GM12891 (cell line): Measurements from ENCODE around the gene ST6GAL1.

Experiments
- PAX5 ChIP-seq: IDR thresholded peaks from 2 replicates; pipeline ENCODE4 v1.6.1; 2011; ENCODE audit warnings: low read length, moderate library complexity, mild to moderate bottlenecking; ENCODE audit not compliant: insufficient read depth, severe bottlenecking
- POLR2A ChIP-seq: IDR thresholded peaks from 2 replicates; pipeline ENCODE4 v1.6.1; 2011; ENCODE audit warnings: low read depth, low read length, control low read depth
- POLR2AphosphoS5 ChIP-seq: IDR thresholded peaks from 2 replicates; pipeline ENCODE4 v1.6.1; 2011; ENCODE audit warnings: low read depth, low read length, control low read depth
- POU2F2 ChIP-seq: IDR thresholded peaks from 2 replicates; pipeline ENCODE4 v1.6.1; 2011; ENCODE audit warnings: low read depth, mild to moderate bottlenecking, control low read depth, low read length, moderate library complexity
- SPI1 ChIP-seq: IDR thresholded peaks from 2 replicates; pipeline ENCODE4 v1.6.1; 2011; ENCODE audit warnings: low read depth, low read length, control low read depth
- TAF1 ChIP-seq: IDR thresholded peaks from 2 replicates; pipeline ENCODE4 v1.6.1; 2011; ENCODE audit warnings: low read depth, low read length, control low read depth

GRCh38 chr3:186883686-186884058 lies 46.7 kb upstream of the ST6GAL1 start:
- no peak for TF ChIP-seq POLR2AphosphoS5
- no peak for TF ChIP-seq TAF1
- TF ChIP-seq POLR2A: no peak
- TF ChIP-seq SPI1: no peak
- no peak for TF ChIP-seq PAX5
- no peak for TF ChIP-seq POU2F2
